ENCODE data around the gene TMEM254.

GRCh38 chr10:80131499-80131901 lies 53.0 kb downstream of the TMEM254 start:
- TF ChIP-seq CTCF (IDR thresholded peaks at IDR 0.05; ENCODE audit: low read depth, low read length, poor library complexity, severe bottlenecking): no peak
- no peak for TF ChIP-seq EZH2phosphoT487 (IDR thresholded peaks at IDR 0.05; ENCODE audit: borderline replicate concordance, low read length)
